Measurements from ENCODE around the gene LRRC25.

The LRRC25 gene

DNA sequence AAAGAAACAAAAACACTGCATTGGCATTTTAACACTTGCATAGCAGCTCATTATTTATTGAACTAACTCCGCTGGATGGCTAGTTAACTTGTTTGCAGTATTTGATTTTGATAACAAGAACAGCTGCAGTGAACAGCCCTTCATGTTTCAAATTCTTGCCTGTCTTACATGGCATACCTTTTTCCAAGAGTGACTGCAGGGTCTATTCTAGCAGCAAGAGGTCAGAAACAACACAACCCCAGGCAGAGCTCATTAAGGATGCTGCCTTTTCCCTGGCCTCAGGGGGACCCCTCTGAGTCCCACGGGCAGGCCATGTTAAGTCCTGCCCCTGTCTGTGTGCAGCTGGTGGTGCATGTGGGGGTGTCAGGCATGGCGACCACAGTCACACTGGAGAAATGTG, 40.4 kb downstream of the LRRC25 start:
- TF ChIP-seq FOXM1 (IDR thresholded peaks at IDR 0.05; ENCODE audit: borderline replicate concordance, low read depth) = no peak
- no peak for TF ChIP-seq NFIC (IDR thresholded peaks at IDR 0.05)
- no peak for TF ChIP-seq REST (IDR thresholded peaks at IDR 0.05; ENCODE audit: low read depth)
- TF ChIP-seq CEBPB (IDR thresholded peaks at IDR 0.05) = no peak
- no peak for TF ChIP-seq RAD21 (IDR thresholded peaks at IDR 0.05; ENCODE audit: low read depth)
- no peak for TF ChIP-seq CREB1 (IDR thresholded peaks at IDR 0.05; ENCODE audit: low read depth)
- no peak for TF ChIP-seq TAF1 (IDR thresholded peaks at IDR 0.05; ENCODE audit: low read depth)
- TF ChIP-seq, protein P1, sequence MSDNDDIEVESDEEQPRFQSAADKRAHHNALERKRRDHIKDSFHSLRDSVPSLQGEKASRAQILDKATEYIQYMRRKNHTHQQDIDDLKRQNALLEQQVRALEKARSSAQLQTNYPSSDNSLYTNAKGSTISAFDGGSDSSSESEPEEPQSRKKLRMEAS (IDR thresholded peaks at IDR 0.05) = no peak
- no peak for TF ChIP-seq USF1 (IDR thresholded peaks at IDR 0.05)
- TF ChIP-seq YY1 (IDR thresholded peaks at IDR 0.05; ENCODE audit: low read depth) = no peak
- TF ChIP-seq EGR1 (IDR thresholded peaks at IDR 0.05) = no peak
- TF ChIP-seq TCF12 (IDR thresholded peaks at IDR 0.05; ENCODE audit: low read depth) = no peak
- TF ChIP-seq ZBTB7A (IDR thresholded peaks at IDR 0.05; ENCODE audit: low read depth) = no peak

DNA sequence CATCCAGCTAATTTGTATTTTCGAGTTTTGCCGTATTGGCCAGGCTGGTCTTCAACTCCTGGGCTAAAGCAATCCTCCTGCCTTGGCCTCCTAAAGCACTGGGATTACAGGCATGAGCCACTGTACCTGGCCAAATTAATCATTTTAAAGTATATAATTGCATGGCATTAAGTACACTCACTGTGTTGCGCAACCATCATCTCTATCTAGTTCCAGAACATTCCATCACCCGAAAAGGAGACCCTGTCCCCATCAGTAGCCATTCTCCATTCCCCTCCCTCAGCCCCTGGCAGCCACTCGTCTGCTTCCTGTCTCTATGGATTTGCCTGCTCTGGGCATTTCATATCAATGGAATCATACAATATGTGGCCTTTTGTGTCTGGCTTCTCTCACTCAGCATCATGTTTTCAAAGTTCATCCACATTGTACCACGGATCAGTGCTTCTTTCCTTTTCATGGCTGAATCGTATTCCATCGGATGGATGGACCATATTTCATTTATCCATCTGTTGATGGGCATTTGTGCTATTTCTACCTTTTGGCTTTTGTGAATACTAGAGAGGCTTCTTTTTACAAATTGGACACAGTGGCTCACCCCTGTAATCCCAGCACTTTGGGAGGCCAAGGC, 43.9 kb downstream of the LRRC25 start:
- TF ChIP-seq CEBPB (IDR thresholded peaks at IDR 0.05) (peak; percentile 84), EP300 (IDR thresholded peaks at IDR 0.05; ENCODE audit: borderline replicate concordance) (no peak)

DNA sequence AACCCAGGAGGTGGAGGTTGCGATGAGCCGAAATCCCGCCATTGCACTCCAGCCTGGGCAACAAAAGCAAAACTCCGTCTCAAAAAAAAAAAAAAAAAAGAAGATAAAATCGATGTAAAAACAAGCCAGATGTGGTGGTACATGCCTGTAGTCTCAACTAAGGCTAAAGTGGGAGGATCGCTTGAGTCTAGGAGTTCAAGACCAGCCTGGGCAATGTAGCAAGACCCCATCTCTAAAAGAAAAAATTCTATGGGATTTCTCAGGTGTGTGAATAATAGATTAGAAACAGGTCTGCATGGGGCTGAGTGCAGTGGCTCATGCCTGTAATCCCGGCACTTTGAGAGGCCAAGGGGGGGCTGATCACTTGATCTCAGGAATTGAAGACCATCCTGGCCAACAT, 45.9 kb downstream of the LRRC25 start:
- TF ChIP-seq RAD21 (IDR thresholded peaks at IDR 0.05; ENCODE audit: low read depth) (no peak), EP300 (IDR thresholded peaks at IDR 0.05; ENCODE audit: borderline replicate concordance) (no peak), CEBPB (IDR thresholded peaks at IDR 0.05) (no peak), CREB1 (IDR thresholded peaks at IDR 0.05; ENCODE audit: low read depth) (no peak), USF1 (IDR thresholded peaks at IDR 0.05) (no peak), EGR1 (IDR thresholded peaks at IDR 0.05) (no peak), TCF12 (IDR thresholded peaks at IDR 0.05; ENCODE audit: low read depth) (no peak), REST (IDR thresholded peaks at IDR 0.05; ENCODE audit: low read depth) (no peak), ZBTB7A (IDR thresholded peaks at IDR 0.05; ENCODE audit: low read depth) (no peak), NFIC (IDR thresholded peaks at IDR 0.05) (no peak), TAF1 (IDR thresholded peaks at IDR 0.05; ENCODE audit: low read depth) (no peak), FOXM1 (IDR thresholded peaks at IDR 0.05; ENCODE audit: borderline replicate concordance, low read depth) (no peak), YY1 (IDR thresholded peaks at IDR 0.05; ENCODE audit: low read depth) (no peak)
- TF ChIP-seq, protein P1 (IDR thresholded peaks at IDR 0.05) = no peak

DNA sequence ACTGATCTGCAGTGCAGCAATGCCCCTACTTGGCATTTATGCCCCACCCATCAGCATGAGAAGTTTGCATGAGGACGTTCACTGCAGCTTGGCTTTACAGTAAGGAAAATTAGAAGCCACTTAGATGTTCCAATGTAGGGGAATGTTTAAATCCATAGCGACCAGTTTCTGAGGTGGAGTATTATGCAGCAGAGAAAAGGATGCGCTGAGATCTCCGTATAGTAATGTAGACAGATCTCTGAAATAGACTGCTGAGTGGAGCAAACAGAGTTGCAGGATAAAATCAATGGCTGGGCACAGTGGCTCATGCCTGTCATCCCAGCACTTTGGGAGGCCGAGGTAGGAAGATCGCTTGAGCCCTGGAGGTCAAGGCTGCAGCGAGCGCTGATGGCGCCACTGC, 46.9 kb downstream of the LRRC25 start:
- no peak for TF ChIP-seq REST (IDR thresholded peaks at IDR 0.05; ENCODE audit: low read depth)
- TF ChIP-seq TEAD4 (IDR thresholded peaks at IDR 0.05) = no peak
- no peak for TF ChIP-seq YY1 (IDR thresholded peaks at IDR 0.05; ENCODE audit: low read depth)
- TF ChIP-seq NFIC (IDR thresholded peaks at IDR 0.05) = no peak
- no peak for TF ChIP-seq CREB1 (IDR thresholded peaks at IDR 0.05; ENCODE audit: low read depth)
- TF ChIP-seq FOXM1 (IDR thresholded peaks at IDR 0.05; ENCODE audit: borderline replicate concordance, low read depth) = no peak
- TF ChIP-seq TAF1 (IDR thresholded peaks at IDR 0.05; ENCODE audit: low read depth) = no peak
- no peak for TF ChIP-seq EGR1 (IDR thresholded peaks at IDR 0.05)

Data from Ishikawa (cell line).